CD4-positive, alpha-beta T cell (primary cell): Measurements from ENCODE around the gene MAZ. TPM values are rescaled to one million over a fixed set of nuclear protein-coding genes. Genes with fewer than 3 reads are reported as not detected.

Experiments used
- ATAC-seq: fragments of 200-7000 bp; cut with Tn5 transposase; one replicate; pipeline ENCODE4 v1.10.0; 2022; ENCODE audit warnings: mild to moderate bottlenecking; ENCODE audit not compliant: poor library complexity
- CTCF ChIA-PET: fragments of 350-600 bp; sonication (Branson Sonifier 250); formaldehyde crosslinking; loops from one replicate; lab custom pipeline; 2021; ENCODE audit warnings: antibody characterized with exemption, inconsistent platforms; lab: Charles Lee
- POLR2A ChIA-PET: fragments of 350-600 bp; sonication (Branson Sonifier 250); formaldehyde crosslinking; loops from one replicate; lab custom pipeline; 2021; ENCODE audit warnings: antibody characterized with exemption, inconsistent platforms; lab: Charles Lee
- DNase-seq, 14 experiments: peaks; one replicate each; pipeline ENCODE4 v3.0.0-alpha.2; 2013 to 2020; ENCODE audit warnings: mixed read lengths in 2 of 14
- H3K27ac ChIP-seq, 2 donors: one replicate each; pipeline versions ENCODE4 v1.5.1 to v1.7.0; 2013; ENCODE audit warnings: low read length in 2 of 2, low read depth in 1 of 2, mild to moderate bottlenecking in 1 of 2
- H3K27me3 ChIP-seq, 2 experiments: 1 replicate in 1 of 2; 2 replicates in 1 of 2; pipeline versions ENCODE4 v1.6.1 to v1.7.0; 2013; ENCODE audit warnings: low read length in 2 of 2, control low read depth in 1 of 2, mild to moderate bottlenecking in 1 of 2, moderate library complexity in 1 of 2; ENCODE audit not compliant: insufficient read depth in 2 of 2, control insufficient read depth in 1 of 2
- H3K36me3 ChIP-seq: one replicate; pipeline ENCODE4 v1.6.1; 2013; ENCODE audit warnings: low read length, control low read depth; ENCODE audit not compliant: insufficient read depth
- H3K4me1 ChIP-seq: one replicate; pipeline ENCODE4 v1.6.1; 2013; ENCODE audit warnings: low read length, control low read depth; ENCODE audit not compliant: insufficient read depth
- H3K4me3 ChIP-seq: one replicate; pipeline ENCODE4 v1.5.1; 2013; ENCODE audit warnings: mild to moderate bottlenecking, low read length, moderate library complexity
- H3K9me3 ChIP-seq, 2 experiments: 1 replicate in 1 of 2; 2 replicates in 1 of 2; pipeline versions ENCODE4 v1.6.1 to v1.7.0; 2013; ENCODE audit warnings: low read length in 2 of 2, mild to moderate bottlenecking in 2 of 2, control low read depth in 1 of 2, moderate library complexity in 1 of 2; ENCODE audit not compliant: control insufficient read depth in 1 of 2, insufficient read depth in 1 of 2
- H3K27ac Mint-ChIP-seq: one replicate; pipeline ENCODE4 v1.8.0; 2020; ENCODE audit warnings: mixed read lengths
- H3K27me3 Mint-ChIP-seq: one replicate; pipeline ENCODE4 v1.8.0; 2021; ENCODE audit warnings: mixed read lengths
- H3K36me3 Mint-ChIP-seq: one replicate; pipeline ENCODE4 v1.8.0; 2021; ENCODE audit warnings: low read depth, mixed read lengths
- H3K4me1 Mint-ChIP-seq: one replicate; pipeline ENCODE4 v1.8.0; 2021; ENCODE audit warnings: low read depth, mixed read lengths
- H3K4me3 Mint-ChIP-seq: one replicate; pipeline ENCODE4 v1.8.0; 2020; ENCODE audit warnings: mild to moderate bottlenecking, mixed read lengths
- H3K9me3 Mint-ChIP-seq: one replicate; pipeline ENCODE4 v1.8.0; 2020; ENCODE audit warnings: mixed read lengths
- intact Hi-C, 2 experiments: fragments of 100-400 bp; cut with DNase I in 1 of 2; cut with micrococcal nuclease in 1 of 2; formaldehyde crosslinking; loops; one replicate each; pipeline versions ENCODE4 v1.15.1 to v1.9.0; 2023 to 2025; cut with DNase I, micrococcal nuclease
- total RNA-seq, 174 experiments: library from RNA in 2 of 174; stranded (reverse) in 2 of 174; gene quantifications; one replicate each; pipeline ENCODE4 v1.2.3 and lab custom pipeline; 2021 to 2026
- TF ChIP-seq, protein P1 (sequence below): fragments of 200-600 bp; IDR thresholded peaks from one replicate; pipeline ENCODE4 v1.8.0; 2022; ENCODE audit warnings: antibody characterized with exemption, mild to moderate bottlenecking

MAZ gene
- total RNA-seq, 2 experiments from 2014 or later = 251 to 253 TPM

DNA sequence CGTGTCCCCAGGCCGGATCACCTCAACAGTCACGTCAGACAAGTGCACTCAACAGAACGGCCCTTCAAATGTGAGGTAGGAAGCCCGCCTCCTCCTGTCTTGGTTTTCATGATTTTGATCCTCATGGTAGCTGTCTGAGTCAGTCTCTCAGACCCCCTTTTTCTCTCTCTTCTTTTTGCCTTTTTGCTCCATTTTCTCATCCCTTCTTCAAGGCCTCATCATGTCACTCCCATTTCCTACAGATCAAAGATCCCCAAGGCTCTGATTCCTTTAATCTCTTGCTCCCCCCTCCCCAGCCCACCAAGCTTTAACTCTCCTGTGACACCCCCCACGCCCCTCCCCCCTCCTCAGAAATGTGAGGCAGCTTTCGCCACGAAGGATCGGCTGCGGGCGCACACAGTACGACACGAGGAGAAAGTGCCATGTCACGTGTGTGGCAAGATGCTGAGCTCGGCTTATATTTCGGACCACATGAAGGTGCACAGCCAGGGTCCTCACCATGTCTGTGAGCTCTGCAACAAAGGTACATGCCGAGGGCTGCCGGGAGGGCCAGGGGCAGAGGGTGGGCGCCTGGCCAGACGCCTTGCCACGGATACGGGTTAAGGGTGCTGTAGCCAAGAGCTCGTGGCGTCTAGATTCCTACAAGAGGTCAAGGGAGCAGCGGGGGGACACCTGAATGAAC lies 2.0 kb downstream of the MAZ start:
- TF ChIP-seq, protein P1, sequence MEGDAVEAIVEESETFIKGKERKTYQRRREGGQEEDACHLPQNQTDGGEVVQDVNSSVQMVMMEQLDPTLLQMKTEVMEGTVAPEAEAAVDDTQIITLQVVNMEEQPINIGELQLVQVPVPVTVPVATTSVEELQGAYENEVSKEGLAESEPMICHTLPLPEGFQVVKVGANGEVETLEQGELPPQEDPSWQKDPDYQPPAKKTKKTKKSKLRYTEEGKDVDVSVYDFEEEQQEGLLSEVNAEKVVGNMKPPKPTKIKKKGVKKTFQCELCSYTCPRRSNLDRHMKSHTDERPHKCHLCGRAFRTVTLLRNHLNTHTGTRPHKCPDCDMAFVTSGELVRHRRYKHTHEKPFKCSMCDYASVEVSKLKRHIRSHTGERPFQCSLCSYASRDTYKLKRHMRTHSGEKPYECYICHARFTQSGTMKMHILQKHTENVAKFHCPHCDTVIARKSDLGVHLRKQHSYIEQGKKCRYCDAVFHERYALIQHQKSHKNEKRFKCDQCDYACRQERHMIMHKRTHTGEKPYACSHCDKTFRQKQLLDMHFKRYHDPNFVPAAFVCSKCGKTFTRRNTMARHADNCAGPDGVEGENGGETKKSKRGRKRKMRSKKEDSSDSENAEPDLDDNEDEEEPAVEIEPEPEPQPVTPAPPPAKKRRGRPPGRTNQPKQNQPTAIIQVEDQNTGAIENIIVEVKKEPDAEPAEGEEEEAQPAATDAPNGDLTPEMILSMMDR = no peak
- Mint-ChIP-seq H3K9me3 (no peaks in the 10 kb centered on the region), H3K27me3 (no peaks in the 10 kb centered on the region), H3K4me3 (peak overlapping the region; percentile 95), H3K4me1 (peaks cover 68% of the 10 kb centered on the region), H3K36me3 (peaks cover 53% of the 10 kb centered on the region), H3K27ac (peak overlapping the region; percentile 98)
- intact Hi-C loops = loop anchor here (5.0 kb wide), 4 partner anchors 106 to 259 kb away; partner anchors contain the start of genes ALDOA (in 1 of the 2), HIRIP3 (in 1 of the 2), INO80E (in 1 of the 2) and TAOK2 (in 1 of the 2)
- Histone ChIP-seq H3K27me3 (no peaks in the 10 kb centered on the region), H3K4me1 (peaks cover 80% of the 10 kb centered on the region), H3K4me3 (peak overlapping the region; percentile 56), H3K9me3 (no peaks in the 10 kb centered on the region), H3K36me3 (peaks cover 24% of the 10 kb centered on the region), H3K27ac (peak overlapping the region; percentile 67 to 92)
- peak in 6 of 14 experiments; percentile 32 to 68 (median 38) for DNase-seq
- ChIA-PET POLR2A (interaction anchor here (0.6 to 11.3 kb wide), 32 partner anchors 9 to 575 kb away, joined by 3 to 217 read pairs (median 5); partner anchors contain the start of genes ALDOA, C16orf54, CDIPT and CORO1A), CTCF (interaction anchor here (0.5 to 3.4 kb wide), 31 partner anchors 8 to 224 kb away, joined by 3 to 93 read pairs (median 4); partner anchors contain the start of genes C16orf54, CDIPT, KCTD13 and KIF22)
- ATAC-seq = peak; percentile 30

DNA sequence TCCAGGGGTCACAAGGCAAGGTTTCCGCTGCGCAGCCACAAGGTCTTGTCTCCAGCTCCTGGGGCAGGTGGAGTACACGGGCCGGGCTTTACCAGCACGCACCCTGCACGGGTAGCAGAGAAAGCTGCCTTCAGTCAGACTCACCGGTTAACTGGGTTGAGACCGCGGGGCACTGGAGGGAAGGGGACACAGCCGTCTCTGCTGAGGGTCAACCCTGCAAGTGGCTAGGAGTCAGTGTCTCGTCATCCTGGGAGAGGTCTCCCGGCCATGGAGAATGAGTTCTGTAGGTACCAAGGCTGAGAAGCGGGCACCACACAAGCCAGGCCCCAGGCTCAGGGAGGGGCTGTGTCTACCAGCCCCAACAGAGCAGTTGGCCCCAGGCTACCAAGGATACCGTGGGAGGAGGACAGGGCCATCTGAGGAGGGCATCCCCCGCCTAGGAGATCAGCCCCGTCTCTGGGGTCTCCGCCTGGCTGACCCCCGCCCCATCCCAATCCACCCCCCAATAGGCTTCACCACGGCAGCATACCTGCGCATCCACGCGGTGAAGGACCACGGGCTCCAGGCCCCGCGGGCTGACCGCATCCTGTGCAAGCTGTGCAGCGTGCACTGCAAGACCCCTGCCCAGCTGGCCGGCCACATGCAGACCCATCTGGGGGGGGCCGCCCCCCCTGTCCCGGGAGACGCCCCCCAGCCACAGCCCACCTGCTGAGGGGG lies 2.9 kb downstream of the MAZ start:
- peaks cover 22% of the 10 kb centered on the region for H3K36me3 ChIP-seq
- ChIA-PET POLR2A (interaction anchor here (0.9 to 11.3 kb wide), 9 partner anchors 8 to 142 kb away, joined by 3 to 217 read pairs (median 32); partner anchors contain the start of genes KIF22, MVP and PAGR1), CTCF (interaction anchor here (0.5 to 3.4 kb wide), 7 partner anchors 8 to 107 kb away, joined by 4 to 93 read pairs (median 39); partner anchors contain the start of genes CDIPT, KIF22 and PAGR1)
- peak overlapping the region; percentile 98 for H3K27ac Mint-ChIP-seq
- H3K4me1 Mint-ChIP-seq = peaks cover 66% of the 10 kb centered on the region
- ATAC-seq (no peak), DNase-seq (peak in 2 of 14 experiments; percentile 23 to 48)
- no peaks in the 10 kb centered on the region for H3K9me3 Mint-ChIP-seq
- H3K4me3 Mint-ChIP-seq = peak overlapping the region; percentile 95
- peaks cover 49% of the 10 kb centered on the region for H3K36me3 Mint-ChIP-seq
- intact Hi-C loops = loop anchor here (5.0 kb wide), 4 partner anchors 107 to 258 kb away; partner anchors contain the start of genes ALDOA (in 1 of the 2), HIRIP3 (in 1 of the 2), INO80E (in 1 of the 2) and TAOK2 (in 1 of the 2)
- no peaks in the 10 kb centered on the region for H3K9me3 ChIP-seq
- no peaks in the 10 kb centered on the region for H3K27me3 Mint-ChIP-seq
- H3K4me3 ChIP-seq = peak overlapping the region; percentile 56
- H3K27ac ChIP-seq = peak overlapping the region; percentile 67 to 92
- peaks cover 80% of the 10 kb centered on the region for H3K4me1 ChIP-seq
- TF ChIP-seq, protein P1 = no peak
- H3K27me3 ChIP-seq = no peaks in the 10 kb centered on the region
